Measurements from ENCODE around the gene GCNT2.
"Not testable (repeated sequence)": the region's sequence is repeated elsewhere in the genome, so short reads cannot be mapped to it uniquely, and the experiment has no call there.

Gene GCNT2

GRCh38 chr6:10599046-10599445 is 77.9 kb downstream of the GCNT2 start:
- TF ChIP-seq, protein P1, sequence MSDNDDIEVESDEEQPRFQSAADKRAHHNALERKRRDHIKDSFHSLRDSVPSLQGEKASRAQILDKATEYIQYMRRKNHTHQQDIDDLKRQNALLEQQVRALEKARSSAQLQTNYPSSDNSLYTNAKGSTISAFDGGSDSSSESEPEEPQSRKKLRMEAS (IDR thresholded peaks at IDR 0.05; ENCODE audit: low read depth, low read length): no peak
- TF ChIP-seq MYC (IDR thresholded peaks at IDR 0.05; ENCODE audit: low read depth, low read length) (no peak), CTCF (IDR thresholded peaks at IDR 0.05; ENCODE audit: low read depth, low read length) (no peak), POLR2A (IDR thresholded peaks at IDR 0.05; ENCODE audit: extremely low read depth, insufficient read length) (no peak)
- no peak overlapping the region for H3K4me3 ChIP-seq (ENCODE audit: low read depth, low read length)
- DNase-seq (ENCODE audit: low read depth): no peak

DNA sequence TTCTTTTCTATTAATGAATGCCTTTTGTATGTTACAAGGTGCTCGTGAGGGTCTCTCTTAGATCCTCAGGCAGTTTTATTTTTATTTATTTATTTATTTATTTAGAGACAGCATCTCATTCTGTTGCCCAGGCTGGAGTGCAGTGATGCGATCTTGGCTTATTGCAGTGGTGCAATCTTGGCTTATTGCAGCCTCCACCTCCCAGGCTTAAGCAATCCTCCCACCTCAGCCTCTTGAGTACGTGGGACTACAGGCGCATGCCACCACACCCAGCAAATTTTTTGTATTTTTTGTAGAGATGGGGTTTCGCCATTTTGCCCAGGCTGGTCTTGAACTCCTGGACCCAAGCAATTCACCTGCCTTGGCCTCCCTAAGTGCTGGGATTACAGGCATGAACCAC is 79.5 kb downstream of the GCNT2 start:
- not testable (repeated sequence) for H3K4me3 ChIP-seq (ENCODE audit: low read depth, low read length)
- DNase-seq (ENCODE audit: low read depth): peak; percentile 47

GRCh38 chr6:10603219-10603618 is 82.1 kb downstream of the GCNT2 start:
- TF ChIP-seq CTCF (IDR thresholded peaks at IDR 0.05; ENCODE audit: low read depth, low read length): no peak
- no peak for TF ChIP-seq POLR2A (IDR thresholded peaks at IDR 0.05; ENCODE audit: extremely low read depth, insufficient read length)
- no peak for TF ChIP-seq MYC (IDR thresholded peaks at IDR 0.05; ENCODE audit: low read depth, low read length)
- TF ChIP-seq, protein P1 (IDR thresholded peaks at IDR 0.05; ENCODE audit: low read depth, low read length): no peak
- DNase-seq (ENCODE audit: low read depth): no peak
- H3K4me3 ChIP-seq (ENCODE audit: low read depth, low read length): no peak overlapping the region

DNA sequence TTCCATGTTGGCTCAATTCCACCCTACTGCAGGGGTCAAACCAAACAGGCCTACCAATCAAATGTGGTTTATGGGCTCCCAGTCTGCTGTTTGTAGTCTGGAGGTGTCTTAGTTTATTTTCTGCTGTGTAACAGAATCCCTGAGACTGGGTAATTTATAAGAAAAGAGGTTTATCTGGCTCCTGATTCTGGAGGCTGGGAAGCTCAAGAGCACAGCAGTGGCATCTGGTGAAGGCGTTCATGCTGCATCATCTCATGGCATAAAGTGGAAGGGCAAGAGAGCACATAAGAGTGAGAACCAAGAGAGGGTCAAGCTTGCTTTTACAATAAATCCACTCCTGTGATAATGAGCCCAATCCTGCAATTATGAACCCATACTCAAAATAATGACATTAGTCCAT is 87.9 kb downstream of the GCNT2 start:
- no peak overlapping the region for H3K4me3 ChIP-seq (ENCODE audit: low read depth, low read length)
- no peak for TF ChIP-seq POLR2A (IDR thresholded peaks at IDR 0.05; ENCODE audit: extremely low read depth, insufficient read length)
- TF ChIP-seq MYC (IDR thresholded peaks at IDR 0.05; ENCODE audit: low read depth, low read length): no peak
- TF ChIP-seq, protein P1 (IDR thresholded peaks at IDR 0.05; ENCODE audit: low read depth, low read length): no peak
- no peak for DNase-seq (ENCODE audit: low read depth)

GRCh38 chr6:10610289-10610688 is 89.1 kb downstream of the GCNT2 start:
- H3K4me3 ChIP-seq (ENCODE audit: low read depth, low read length): no peak overlapping the region
- no peak for DNase-seq (ENCODE audit: low read depth)
- TF ChIP-seq POLR2A (IDR thresholded peaks at IDR 0.05; ENCODE audit: extremely low read depth, insufficient read length) (no peak), CTCF (IDR thresholded peaks at IDR 0.05; ENCODE audit: low read depth, low read length) (no peak)
- TF ChIP-seq, protein P1 (IDR thresholded peaks at IDR 0.05; ENCODE audit: low read depth, low read length): no peak

GRCh38 chr6:10612161-10612560 is 91.0 kb downstream of the GCNT2 start:
- no peak overlapping the region for H3K4me3 ChIP-seq (ENCODE audit: low read depth, low read length)
- DNase-seq (ENCODE audit: low read depth): no peak
- TF ChIP-seq, protein P1 (IDR thresholded peaks at IDR 0.05; ENCODE audit: low read depth, low read length): no peak
- TF ChIP-seq CTCF (IDR thresholded peaks at IDR 0.05; ENCODE audit: low read depth, low read length) (no peak), POLR2A (IDR thresholded peaks at IDR 0.05; ENCODE audit: extremely low read depth, insufficient read length) (no peak), MYC (IDR thresholded peaks at IDR 0.05; ENCODE audit: low read depth, low read length) (no peak)

DNA sequence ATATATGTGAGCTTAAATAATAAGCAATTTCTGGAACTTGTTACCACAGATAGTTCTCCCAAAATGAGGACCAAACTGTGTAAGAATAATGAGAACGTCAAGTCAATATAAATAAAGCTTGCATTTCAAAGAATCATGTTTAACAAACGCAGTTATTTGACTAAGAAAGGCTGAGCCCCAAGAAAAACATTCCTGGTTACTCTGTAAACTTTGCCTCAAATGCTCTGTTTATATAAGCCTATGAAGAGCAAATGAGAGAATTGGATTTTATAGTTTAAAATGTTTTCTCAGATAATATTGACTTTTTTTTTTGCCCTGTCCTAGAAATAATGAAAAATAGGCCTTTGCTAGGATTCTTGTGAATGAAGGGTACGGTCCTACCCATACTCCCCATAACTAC is 91.9 kb downstream of the GCNT2 start:
- DNase-seq (ENCODE audit: low read depth): no peak
- TF ChIP-seq CTCF (IDR thresholded peaks at IDR 0.05; ENCODE audit: low read depth, low read length): no peak
- TF ChIP-seq MYC (IDR thresholded peaks at IDR 0.05; ENCODE audit: low read depth, low read length): no peak
- TF ChIP-seq POLR2A (IDR thresholded peaks at IDR 0.05; ENCODE audit: extremely low read depth, insufficient read length): no peak
- TF ChIP-seq, protein P1 (IDR thresholded peaks at IDR 0.05; ENCODE audit: low read depth, low read length): no peak
- H3K4me3 ChIP-seq (ENCODE audit: low read depth, low read length): no peak overlapping the region
